GM04504 (cell line): ENCODE measurements around the gene ZNF212.

Experiments used
- DNase-seq: peaks from one replicate; pipeline ENCODE4 v3.0.0-alpha.2; 2012; ENCODE audit warnings: low read depth

Gene ZNF212

DNA sequence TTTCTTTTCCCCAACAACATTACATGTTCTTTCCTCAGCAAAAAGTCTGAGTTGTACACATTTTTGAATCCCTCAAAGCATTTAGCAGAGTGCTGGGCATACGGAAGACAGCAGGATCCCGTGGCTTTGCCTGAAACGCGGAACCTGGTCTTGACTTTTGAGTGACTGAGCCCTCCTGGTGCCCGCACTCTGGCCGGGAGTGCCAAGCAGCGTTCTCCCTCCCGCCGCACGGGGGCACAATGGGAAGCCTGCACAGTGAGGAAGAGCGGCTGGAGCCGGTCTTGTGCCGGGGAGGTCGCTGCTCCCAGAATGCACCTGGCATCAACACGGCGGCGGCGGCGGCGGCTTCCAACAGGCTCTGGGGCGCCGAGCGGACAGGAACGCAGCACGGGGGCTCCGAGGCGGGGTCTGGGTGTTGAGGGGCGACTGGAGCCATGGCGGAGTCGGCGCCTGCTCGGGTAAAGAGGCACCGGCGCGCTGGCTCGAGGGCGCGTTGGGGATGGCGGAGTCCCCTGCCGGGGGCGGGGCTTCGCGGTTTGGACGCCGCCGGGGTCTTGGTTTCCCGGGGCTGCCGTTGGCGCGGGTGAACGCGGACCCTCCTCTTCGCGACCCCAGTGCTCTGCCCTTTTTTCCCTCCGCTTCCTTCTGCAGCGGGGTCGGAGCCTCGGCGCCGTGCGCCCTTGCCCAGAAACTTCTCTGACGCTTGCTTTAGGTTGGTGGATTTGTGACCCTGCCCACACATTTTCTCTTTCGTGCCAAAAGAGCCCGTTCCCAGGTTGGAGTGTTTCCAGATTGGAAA lies at the start of gene ZNF212:
Gene ZNF212, plus strand, starts transcription at position 307 of the 799 bp plus-strand sequence. Its CDS starts 128 bp downstream, at position 435.
- peak; percentile 67 for DNase-seq

DNA sequence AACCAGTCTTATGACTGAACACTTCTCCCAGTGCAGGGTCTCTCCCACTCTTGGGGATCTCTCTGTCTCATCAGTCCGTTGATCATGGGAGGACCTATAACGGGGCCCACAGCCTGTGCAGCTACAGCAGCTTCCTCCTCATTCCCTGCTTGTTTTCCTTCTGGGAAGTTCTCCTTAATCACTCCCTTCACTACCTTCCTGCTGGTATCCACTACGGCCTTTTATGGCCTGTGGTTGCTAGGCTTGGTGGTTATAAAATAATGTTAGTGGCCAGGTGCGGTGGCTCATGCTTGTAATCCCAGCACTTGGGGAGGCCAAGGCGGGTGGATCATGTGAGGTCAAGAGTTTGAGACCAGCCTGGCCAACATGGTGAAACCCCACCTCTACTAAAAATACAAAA lies 47.6 kb upstream of the ZNF212 start:
- no peak for DNase-seq

DNA sequence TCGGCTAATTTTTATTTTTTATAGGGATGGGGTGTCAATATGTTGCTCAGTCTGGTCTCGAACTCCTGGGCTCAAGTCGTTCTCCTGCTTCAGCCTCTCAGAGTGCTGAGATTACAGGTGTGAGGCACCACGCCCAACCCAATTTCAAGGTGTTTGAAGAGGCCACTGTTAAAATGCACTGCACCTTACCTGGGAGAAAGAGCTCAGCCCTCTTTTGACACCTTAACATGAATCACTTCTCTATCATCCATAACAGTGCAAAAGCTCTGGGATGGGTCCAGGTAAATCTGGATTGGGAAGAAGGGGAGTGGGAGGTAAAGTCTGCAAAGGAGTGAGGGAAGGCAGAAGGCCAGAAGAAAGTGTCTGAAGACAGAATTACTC lies 44.7 kb upstream of the ZNF212 start:
- no peak for DNase-seq

DNA sequence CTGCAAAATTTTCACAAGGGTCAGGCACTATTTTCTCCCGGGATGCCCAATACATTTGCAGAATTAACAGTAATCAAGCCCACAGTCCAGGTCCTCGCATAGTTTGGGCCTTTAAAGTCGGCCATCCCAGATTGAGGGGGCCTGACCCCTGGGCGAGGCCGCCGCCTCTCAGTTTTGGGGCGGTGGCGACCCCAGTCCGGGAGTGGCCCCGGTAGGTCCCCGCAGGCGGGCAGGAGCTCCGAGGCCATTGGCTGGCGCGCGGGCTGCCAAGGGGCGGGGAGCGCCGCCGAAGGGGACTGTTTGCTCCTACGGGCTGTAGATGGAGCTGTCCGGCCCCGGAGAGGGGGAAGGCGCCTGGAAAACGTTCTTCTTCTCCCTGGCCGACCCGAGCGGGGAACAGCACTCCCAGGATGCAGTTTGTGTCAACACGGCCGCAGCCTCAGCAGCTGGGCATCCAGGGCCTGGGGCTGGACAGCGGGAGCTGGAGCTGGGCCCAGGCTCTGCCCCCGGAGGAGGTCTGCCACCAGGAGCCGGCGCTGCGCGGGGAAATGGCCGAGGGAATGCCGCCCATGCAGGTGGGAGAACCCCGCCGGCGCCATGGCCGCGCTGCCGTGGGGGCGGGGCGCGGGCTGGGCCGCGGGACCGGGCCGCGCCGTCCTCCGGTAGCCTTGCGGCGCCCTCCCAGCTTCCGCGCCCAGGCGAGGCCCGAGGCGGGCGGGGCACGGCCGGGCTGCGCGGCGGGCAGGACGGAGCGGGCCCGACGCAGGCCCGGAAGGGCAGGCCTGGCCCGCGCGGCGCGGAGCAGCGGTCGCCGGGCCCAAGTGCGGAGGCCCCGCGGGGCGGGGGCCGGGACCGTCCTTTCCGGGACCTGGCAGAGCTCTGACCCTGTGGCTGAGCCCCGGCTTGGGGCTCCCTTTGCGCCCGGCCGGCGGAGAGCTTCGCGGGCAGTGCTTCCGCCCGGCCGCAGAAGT lies 44.0 kb upstream of the ZNF212 start, which contains the start of gene ZNF282:
Gene ZNF282, plus strand, starts transcription at position 367 of the 971 bp plus-strand sequence. Its CDS starts 44 bp downstream, at position 411.
- DNase-seq: peak; percentile 74

DNA sequence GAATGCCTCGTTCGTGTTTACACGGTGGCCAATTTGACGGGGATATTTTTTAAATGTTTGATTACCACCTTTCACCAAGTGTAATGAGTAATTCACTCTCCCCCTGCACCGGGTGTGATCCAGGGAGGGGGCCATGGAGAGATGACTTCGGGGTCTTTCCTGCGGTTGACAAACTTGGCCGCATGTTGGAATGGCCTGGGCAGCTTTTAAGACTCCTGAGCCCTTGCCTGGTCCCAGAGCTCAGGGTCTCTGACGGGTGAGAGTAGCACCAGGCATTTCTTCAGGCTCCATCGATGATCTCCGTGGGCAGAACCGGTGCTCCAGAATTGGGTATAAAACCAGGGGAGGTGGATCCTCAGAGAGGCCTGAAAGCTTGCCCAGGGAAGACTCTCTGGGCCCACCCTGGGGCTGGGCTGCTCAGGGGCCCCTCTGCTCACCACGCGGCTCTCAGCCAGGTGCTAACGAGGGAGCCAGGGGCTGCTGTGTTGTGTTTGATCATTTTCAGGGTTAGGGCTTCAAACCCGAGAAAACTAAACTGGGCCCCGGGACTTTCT lies 43.2 kb upstream of the ZNF212 start:
- DNase-seq: no peak

DNA sequence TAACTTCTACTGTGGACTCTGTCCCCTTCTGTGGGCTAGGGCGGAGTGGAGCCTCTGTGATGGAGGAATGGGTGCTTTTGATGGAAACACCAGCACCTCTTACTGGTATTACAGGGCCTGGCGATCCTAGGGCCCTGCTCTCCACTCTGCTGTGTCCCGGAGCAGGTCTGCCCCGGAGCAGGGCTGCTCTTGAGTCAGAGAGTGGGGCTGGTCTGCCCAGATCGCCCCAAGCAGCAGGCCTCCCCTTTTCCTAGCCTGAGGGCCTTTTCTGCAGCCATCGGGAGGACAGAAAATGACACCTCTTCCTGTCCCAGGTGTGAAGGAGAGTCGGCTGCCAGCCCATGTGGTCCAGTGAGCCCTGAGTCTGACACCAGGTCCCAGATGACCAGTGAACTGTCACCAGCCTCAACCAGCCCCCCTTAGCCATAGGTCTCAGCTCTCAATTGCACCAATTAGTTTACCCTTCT lies 42.7 kb upstream of the ZNF212 start:
- no peak for DNase-seq

DNA sequence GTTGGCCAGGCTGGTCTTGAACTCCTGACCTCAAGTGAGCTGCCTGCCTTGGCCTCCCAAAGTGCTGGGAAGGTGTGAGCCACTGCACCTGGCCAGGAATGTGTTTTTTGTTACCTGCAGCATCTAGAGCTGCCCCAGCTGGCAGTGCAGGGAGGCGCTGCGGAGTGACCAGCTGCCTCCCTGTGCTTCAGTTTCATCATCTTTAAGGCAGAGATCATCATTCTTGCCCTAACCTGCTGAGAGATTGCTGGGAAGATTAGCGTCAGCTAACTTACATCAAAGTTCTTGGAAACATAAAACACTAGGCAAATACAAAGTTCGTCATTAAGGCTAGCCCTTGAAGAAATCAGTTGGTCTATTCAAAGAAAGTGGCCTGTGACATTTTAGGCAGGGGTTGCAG lies 41.8 kb upstream of the ZNF212 start:
- DNase-seq: no peak

DNA sequence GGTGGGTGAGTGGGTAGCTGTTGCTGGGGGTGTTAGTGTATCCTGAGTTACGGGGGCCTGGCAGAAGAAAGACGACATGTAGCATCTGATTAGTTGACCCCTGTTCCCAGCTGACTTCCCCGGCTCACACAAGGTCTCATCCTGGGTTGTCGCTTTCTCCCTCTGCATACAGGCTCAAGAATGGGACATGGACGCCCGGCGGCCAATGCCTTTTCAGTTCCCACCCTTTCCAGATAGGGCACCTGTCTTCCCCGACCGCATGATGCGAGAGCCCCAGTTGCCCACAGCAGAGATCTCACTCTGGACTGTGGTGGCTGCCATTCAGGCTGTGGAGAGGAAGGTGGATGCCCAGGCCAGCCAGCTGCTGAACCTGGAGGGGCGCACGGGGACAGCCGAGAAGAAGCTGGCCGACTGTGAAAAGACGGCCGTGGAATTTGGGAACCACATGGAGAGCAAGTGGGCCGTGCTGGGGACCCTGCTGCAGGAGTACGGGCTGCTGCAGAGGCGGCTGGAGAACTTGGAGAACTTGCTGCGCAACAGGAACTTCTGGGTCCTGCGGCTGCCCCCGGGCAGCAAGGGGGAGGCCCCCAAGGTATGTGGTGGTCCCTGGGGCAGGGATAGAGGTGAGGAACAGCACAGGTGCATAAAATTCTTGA lies 41.2 kb upstream of the ZNF212 start:
- no peak for DNase-seq

DNA sequence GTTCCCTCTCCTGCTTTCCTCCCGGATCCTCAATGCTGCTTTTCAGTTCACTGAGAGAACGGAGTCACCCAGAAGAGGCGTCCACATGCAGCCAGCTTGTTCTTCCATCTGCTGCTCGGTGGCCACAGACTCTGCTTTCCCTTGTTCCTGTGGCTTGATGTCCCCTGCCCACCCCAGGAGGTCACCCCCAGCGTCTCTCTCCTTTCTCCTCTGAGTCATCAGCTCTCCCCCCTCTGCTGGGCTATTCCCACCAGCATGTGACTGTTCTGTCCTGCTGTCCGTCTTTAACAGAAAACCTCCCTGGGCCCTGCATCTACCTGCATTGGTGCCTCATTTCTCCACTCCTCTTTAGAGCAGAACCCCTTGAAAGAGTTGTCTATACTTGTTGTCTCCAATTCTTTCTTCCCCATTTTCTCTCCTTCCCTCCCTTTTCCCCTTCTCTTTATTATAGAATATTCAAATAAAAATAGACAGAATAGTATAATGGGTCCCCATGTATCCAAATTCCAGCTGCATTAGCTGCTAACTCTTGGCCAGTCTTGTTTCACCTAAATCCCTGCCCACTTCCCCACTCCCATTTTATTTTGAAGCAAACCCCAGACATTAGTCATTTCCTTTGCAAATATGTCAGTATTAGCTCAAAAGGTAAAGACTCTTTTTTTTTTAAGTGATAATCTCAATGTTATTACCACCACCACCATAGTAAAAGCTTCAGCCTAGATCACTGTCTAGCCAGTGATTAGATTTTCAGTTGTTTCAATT lies 40.0 kb upstream of the ZNF212 start:
- no peak for DNase-seq

DNA sequence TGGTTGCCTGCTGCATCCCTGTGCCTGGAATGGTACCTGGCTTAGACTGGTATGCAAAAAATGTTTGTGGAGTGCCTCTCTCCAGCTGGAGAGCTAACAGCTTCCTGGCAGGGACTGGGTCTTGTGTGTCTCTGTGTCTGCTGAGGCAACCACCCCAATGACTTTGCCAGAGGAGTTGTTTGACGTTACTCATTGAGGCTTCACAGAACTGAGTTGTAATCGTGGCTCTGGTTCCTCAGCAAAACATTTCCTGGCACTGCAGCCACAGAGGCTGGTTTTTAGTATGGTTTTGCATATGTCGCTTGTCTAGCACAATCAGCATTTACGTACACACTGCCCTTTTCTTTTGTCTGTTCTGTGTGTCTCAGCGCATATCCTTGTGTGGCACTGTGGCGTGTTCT lies 36.6 kb upstream of the ZNF212 start:
- DNase-seq: no peak

DNA sequence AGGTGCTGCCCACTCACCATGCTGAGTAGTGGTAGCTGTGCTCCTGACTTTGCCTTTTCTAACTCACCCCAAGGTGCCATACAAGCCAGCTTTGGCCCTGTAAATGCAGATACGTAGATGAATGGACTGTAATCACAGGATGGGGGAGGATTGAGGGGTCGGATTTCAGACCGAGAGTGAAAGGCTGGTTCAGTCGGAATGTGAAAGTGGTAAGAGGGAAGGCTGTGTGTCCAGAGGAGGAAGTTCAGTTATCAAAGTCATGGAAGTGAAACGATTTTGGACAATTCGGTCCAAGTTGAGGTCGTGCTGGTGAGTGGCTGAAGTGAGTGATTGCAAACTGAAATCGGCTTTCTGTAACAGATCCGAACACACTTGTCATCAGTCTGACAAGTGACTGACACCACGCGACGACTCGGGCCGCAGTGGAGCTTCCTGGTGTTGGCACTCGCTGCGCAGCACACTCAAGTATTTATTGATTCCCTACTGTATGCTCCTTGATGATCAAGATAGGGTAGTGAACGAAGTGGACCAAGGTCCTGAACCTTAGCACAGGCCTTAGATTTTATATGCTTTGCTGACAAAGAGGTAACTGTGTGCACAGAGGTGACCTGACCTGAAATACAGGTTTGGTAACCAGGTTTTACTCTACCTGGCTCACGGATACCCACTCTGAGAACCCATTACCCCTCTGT lies 33.6 kb upstream of the ZNF212 start:
- DNase-seq: no peak

DNA sequence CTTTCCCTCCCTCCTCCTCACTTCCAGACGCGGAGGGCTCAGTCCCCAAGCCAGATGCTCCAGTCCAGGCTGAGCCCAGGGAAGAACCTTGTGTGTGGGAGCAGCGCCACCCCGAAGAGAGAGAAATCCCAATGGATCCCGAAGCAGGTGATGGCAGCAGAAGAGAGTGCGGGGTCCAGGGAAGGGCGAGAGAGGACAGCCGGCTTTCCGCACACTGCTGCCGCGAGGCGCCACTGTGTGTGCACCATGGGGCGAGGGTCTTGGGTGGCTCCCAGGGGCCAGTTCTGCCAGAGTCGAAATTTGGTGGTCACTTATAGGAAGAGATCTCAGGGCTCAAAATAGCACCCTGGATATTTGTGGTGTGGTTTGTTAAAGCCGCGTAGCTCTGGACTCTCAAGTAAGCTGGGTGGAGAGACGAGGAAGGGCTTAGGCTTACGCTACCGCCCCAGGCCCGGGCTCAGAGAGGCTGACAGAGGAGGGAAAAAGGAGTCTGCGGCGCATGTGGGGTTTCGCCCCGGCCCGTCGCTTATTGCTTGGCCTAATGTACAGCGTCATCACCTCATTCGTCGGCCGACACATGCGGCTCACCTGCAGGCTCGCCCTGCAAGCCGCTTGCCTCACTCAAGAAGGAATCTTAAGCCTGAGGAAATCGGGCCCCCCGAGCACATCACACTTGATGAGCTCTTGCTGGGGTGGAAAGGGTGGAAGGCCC lies 32.0 kb upstream of the ZNF212 start:
- DNase-seq: no peak

DNA sequence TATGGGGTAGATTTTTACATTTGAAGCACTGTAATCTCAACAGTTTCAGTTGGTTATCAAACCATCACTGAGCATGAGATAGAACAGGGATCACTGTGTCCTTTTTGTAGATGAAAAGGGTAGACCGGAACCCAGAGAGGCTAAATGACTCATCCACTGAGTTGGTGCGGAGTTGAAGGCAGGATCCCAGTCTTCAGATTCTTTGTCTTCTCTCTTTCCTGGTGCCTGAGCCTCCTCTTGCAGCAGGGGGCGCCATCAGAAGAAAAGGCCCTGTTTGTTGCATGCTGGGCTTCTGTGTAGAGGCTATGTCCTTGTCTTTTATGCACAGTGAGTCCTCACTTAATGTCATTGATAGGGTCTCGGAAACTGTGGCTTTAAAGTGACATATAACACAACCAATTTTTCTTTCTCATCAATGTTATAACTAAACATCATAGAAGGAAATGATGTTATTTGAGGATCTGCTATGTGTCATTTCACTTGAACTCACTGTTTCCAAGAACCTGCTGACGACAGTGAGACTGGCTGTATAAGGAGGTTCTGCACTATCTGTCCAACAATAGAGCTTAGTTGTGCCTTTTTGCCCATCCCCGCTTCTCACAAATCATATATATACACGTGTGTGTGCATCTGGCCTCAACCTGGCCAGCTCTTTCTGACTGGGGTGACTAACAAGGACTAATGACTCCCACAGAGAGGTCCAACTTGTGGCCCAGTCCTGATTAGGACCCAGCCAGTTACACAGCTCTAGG lies 29.8 kb upstream of the ZNF212 start:
- DNase-seq: no peak

DNA sequence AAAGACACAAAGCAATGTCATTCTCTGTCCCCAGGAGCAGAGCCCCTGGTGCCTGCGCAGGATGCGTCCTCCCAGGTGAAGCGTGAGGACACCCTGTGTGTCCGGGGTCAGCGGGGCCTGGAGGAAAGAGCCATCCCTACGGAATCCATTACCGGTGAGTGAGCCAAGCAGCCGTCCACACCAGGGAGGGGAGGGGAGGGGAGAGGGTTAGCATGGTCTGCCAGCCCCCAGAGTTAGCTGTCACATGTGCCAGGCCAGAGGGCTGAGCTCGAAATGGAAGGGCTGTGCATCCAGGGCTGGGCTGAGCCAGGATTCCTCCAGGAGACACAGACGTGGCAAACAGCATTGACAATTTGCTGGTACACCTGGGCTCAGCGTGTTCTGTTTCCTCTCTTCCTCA lies 28.9 kb upstream of the ZNF212 start:
- no peak for DNase-seq

DNA sequence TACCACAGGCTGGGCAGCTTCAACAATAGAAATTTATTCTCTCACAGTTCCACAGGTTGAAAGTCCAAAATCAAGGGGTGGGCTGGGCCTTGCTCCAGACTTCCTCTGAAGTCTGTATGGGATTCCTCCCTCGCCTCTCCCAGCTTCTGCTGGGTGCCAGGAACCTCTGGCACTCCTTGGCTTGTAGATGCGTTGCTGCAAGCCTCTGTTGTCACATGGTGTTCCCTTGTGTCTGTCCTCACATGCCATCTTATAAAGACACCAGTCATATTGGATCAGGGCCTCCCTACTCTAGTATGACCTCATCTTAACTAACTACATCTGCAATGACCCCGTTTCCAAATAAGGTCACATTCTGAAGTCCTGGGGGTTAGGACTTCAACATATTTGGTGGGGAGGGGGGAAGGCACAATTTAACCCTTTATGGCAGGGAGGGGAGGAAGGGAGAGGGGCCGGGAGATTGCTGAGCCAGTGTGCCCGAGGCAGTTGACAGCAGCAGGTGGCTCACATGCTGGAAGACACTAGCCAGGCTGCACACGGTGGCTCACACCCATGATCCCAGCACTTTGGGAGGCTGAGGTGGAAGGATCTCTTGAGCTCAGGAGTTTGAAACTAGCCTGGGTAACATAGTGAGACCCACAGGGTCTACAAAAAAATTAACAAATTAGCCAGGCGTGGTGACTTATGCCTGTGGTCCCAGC lies 25.3 kb upstream of the ZNF212 start:
- DNase-seq: no peak

DNA sequence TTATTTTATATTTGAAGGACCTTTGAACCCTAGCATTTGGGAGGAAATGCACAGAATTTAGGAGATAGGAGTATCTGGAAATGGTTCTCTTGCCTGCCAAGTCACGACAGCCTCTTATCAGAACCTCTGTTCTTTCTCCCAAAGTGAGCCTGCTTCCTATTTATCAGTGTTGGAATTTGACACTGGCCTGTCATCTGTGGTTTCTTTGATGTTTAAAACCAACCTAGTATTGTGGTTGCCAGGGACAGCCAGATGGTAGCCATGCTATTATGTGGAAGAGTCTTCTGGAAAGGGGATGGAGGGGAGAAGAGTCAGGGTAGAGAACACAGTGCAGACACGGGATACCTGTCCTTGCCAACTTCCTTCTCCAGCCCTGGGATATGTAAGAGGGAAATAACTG lies 23.0 kb upstream of the ZNF212 start:
- DNase-seq: no peak

DNA sequence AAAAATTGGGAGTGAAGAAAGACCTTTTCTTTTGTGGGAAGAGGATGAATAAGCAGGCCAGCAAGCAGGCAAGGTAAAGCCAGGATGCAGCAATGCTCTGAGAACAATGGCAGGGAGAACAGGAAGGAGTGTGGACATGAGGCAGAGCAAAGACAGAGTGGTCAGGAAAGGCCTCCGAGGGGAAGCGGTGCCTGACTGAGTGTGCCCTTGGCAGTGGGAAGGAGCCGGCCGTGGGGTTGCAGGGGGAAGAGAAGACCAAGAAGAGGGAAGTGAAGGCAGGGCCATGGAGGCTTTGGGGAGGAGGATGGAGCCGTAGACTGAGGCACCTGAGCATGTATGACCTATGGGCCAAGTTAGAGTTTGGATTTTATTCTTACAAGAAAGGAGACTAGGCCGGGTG lies 21.9 kb upstream of the ZNF212 start:
- no peak for DNase-seq
